Measurements from ENCODE around the gene SH2B3.
A peak's percentile ranks its signal among the peaks of the same experiment; 100 is the strongest.

SH2B3 gene

GRCh38 chr12:111405859-111406473 lies at the start of gene SH2B3:
TSS of gene SH2B3 (plus strand) at chr12:111405923. CDS start at chr12:111418146, 12,223 bp downstream.
- no peaks in the 10 kb centered on the region for H3K27me3 ChIP-seq (replicated peaks)
- H3K4me3 ChIP-seq (ENCODE audit: low read depth, low read length) = peak within 1 kb of the TSS; percentile 91
- in situ Hi-C loops (cut with HindIII; ENCODE audit: low pct_ligation_motif_present, low sequenced_read_pairs) = no loop called here
- TF ChIP-seq CTCF (IDR thresholded peaks at IDR 0.05; ENCODE audit: low read depth, low read length, missing control alignments) = no peak
- peak within 1 kb of the TSS; percentile 64 for H3K27ac ChIP-seq
- DNase-seq = no peak
- H3K36me3 ChIP-seq (replicated peaks) = peaks cover 2% of the 10 kb centered on the region

GRCh38 chr12:111359231-111359913 lies 46.4 kb upstream of the SH2B3 start:
- no peak overlapping the region for H3K4me3 ChIP-seq (ENCODE audit: low read depth, low read length)
- no peak for DNase-seq
- in situ Hi-C loops (cut with HindIII; ENCODE audit: low pct_ligation_motif_present, low sequenced_read_pairs) = no loop called here
- no peaks in the 10 kb centered on the region for H3K27me3 ChIP-seq (replicated peaks)
- no peak for TF ChIP-seq CTCF (IDR thresholded peaks at IDR 0.05; ENCODE audit: low read depth, low read length, missing control alignments)
- peaks cover 10% of the 10 kb centered on the region for H3K36me3 ChIP-seq (replicated peaks)
- H3K27ac ChIP-seq = no peak overlapping the region

GRCh38 chr12:111359914-111360276 lies 45.8 kb upstream of the SH2B3 start:
- in situ Hi-C loops (cut with HindIII; ENCODE audit: low pct_ligation_motif_present, low sequenced_read_pairs) = no loop called here
- H3K27me3 ChIP-seq (replicated peaks) = no peaks in the 10 kb centered on the region
- TF ChIP-seq CTCF (IDR thresholded peaks at IDR 0.05; ENCODE audit: low read depth, low read length, missing control alignments) = no peak
- H3K36me3 ChIP-seq (replicated peaks) = peaks cover 10% of the 10 kb centered on the region
- DNase-seq = no peak
- no peak overlapping the region for H3K4me3 ChIP-seq (ENCODE audit: low read depth, low read length)
- H3K27ac ChIP-seq = no peak overlapping the region

GRCh38 chr12:111360325-111360930 lies 45.3 kb upstream of the SH2B3 start:
- TF ChIP-seq CTCF (IDR thresholded peaks at IDR 0.05; ENCODE audit: low read depth, low read length, missing control alignments) = no peak
- in situ Hi-C loops (cut with HindIII; ENCODE audit: low pct_ligation_motif_present, low sequenced_read_pairs) = no loop called here
- DNase-seq = no peak
- Histone ChIP-seq H3K27ac (no peak overlapping the region), H3K36me3 (replicated peaks) (peaks cover 14% of the 10 kb centered on the region), H3K27me3 (replicated peaks) (no peaks in the 10 kb centered on the region), H3K4me3 (ENCODE audit: low read depth, low read length) (no peak overlapping the region)

GRCh38 chr12:111361073-111361716 lies 44.5 kb upstream of the SH2B3 start:
- Histone ChIP-seq H3K36me3 (replicated peaks) (peaks cover 14% of the 10 kb centered on the region), H3K27ac (no peak overlapping the region), H3K4me3 (ENCODE audit: low read depth, low read length) (no peak overlapping the region), H3K27me3 (replicated peaks) (no peaks in the 10 kb centered on the region)
- in situ Hi-C loops (cut with HindIII; ENCODE audit: low pct_ligation_motif_present, low sequenced_read_pairs) = no loop called here
- no peak for DNase-seq
- TF ChIP-seq CTCF (IDR thresholded peaks at IDR 0.05; ENCODE audit: low read depth, low read length, missing control alignments) = no peak

Measured in brain microvascular endothelial cell (primary cell).